Activated CD4-positive, alpha-beta T cell treated with anti-CD3 and anti-CD28 coated beads, Interleukin-2, amount 10 ng/mL, durations not matched to agents 7 days and 5 days (primary cell): ENCODE measurements around the gene ELN. TPM values are rescaled to one million over a fixed set of nuclear protein-coding genes. Genes with fewer than 3 reads are reported as not detected.
A peak's percentile ranks its signal among the peaks of the same experiment; 100 is the strongest.

Experiments
- CTCF ChIA-PET: fragments of 350-600 bp; sonication (Branson Sonifier 250); formaldehyde crosslinking; loops from one replicate; lab custom pipeline; 2021; ENCODE audit warnings: antibody characterized with exemption; lab: Charles Lee
- POLR2A ChIA-PET: fragments of 350-600 bp; sonication (Branson Sonifier 250); formaldehyde crosslinking; loops from one replicate; lab custom pipeline; 2021; ENCODE audit warnings: antibody characterized with exemption; lab: Charles Lee
- DNase-seq: peaks from one replicate; pipeline ENCODE4 v3.0.0-alpha.2; 2020
- H3K27ac Mint-ChIP-seq: one replicate; pipeline ENCODE4 v1.8.0; 2021; ENCODE audit warnings: mild to moderate bottlenecking, moderate library complexity, mixed read lengths
- H3K27me3 Mint-ChIP-seq: one replicate; pipeline ENCODE4 v1.8.0; 2021; ENCODE audit warnings: mixed read lengths
- H3K36me3 Mint-ChIP-seq: one replicate; pipeline ENCODE4 v1.8.0; 2021; ENCODE audit warnings: low read depth, mixed read lengths
- H3K4me1 Mint-ChIP-seq: one replicate; pipeline ENCODE4 v1.8.0; 2021; ENCODE audit warnings: mixed read lengths
- H3K4me3 Mint-ChIP-seq: one replicate; pipeline ENCODE4 v1.8.0; 2021; ENCODE audit warnings: mild to moderate bottlenecking, moderate library complexity, mixed read lengths
- H3K9me3 Mint-ChIP-seq: one replicate; pipeline ENCODE4 v1.8.0; 2021; ENCODE audit warnings: mixed read lengths
- total RNA-seq, 2 experiments: library from RNA; stranded (reverse); gene quantifications; one replicate each; pipeline ENCODE4 v1.2.3, GENCODE V29; 2021

Gene ELN
- total RNA-seq, 2 experiments from 2014 or later = not detected

- CTCF ChIA-PET = interaction anchor here (0.6 to 1.5 kb wide), 2 partner anchors 14 to 32 kb away, joined by 3 read pairs; no protein-coding TSS in a partner anchor
- Mint-ChIP-seq H3K4me1 (no peaks in the 10 kb centered on the region), H3K36me3 (no peaks in the 10 kb centered on the region), H3K9me3 (no peaks in the 10 kb centered on the region), H3K27me3 (peaks cover 6% of the 10 kb centered on the region), H3K27ac (no peak overlapping the region), H3K4me3 (no peak overlapping the region)
- DNase-seq = no peak
- POLR2A ChIA-PET = no interaction called here
Observed at GRCh38 chr7:74056096-74056915, 28.3 kb downstream of the ELN start.

- ChIA-PET POLR2A (no interaction called here), CTCF (interaction anchor here (1.0 to 1.5 kb wide), 4 partner anchors 10 to 344 kb away, joined by 3 to 5 read pairs (median 3); no protein-coding TSS in a partner anchor)
- Mint-ChIP-seq H3K36me3 (no peaks in the 10 kb centered on the region), H3K27ac (no peak overlapping the region), H3K27me3 (peaks cover 6% of the 10 kb centered on the region), H3K4me3 (no peak overlapping the region), H3K9me3 (no peaks in the 10 kb centered on the region), H3K4me1 (peaks cover 5% of the 10 kb centered on the region)
- no peak for DNase-seq
Observed at GRCh38 chr7:74057216-74057925, 29.4 kb downstream of the ELN start.

- H3K27me3 Mint-ChIP-seq = peaks cover 6% of the 10 kb centered on the region
- no peaks in the 10 kb centered on the region for H3K9me3 Mint-ChIP-seq
- no peak overlapping the region for H3K4me3 Mint-ChIP-seq
- no peak for DNase-seq
- POLR2A ChIA-PET = no interaction called here
- CTCF ChIA-PET = interaction anchor here (1.0 to 1.4 kb wide), 3 partner anchors 10 to 343 kb away, joined by 3 to 5 read pairs (median 3); no protein-coding TSS in a partner anchor
- no peaks in the 10 kb centered on the region for H3K36me3 Mint-ChIP-seq
- peaks cover 5% of the 10 kb centered on the region for H3K4me1 Mint-ChIP-seq
- no peak overlapping the region for H3K27ac Mint-ChIP-seq
Observed at GRCh38 chr7:74057987-74058386, 30.0 kb downstream of the ELN start.

GRCh38 chr7:74058486-74058885 lies 30.5 kb downstream of the ELN start:
- H3K9me3 Mint-ChIP-seq = no peaks in the 10 kb centered on the region
- POLR2A ChIA-PET = no interaction called here
- H3K4me1 Mint-ChIP-seq = peaks cover 5% of the 10 kb centered on the region
- peaks cover 6% of the 10 kb centered on the region for H3K27me3 Mint-ChIP-seq
- CTCF ChIA-PET = interaction anchor here (1.4 kb wide), 1 partner anchor 32 kb away, joined by 5 read pairs; no protein-coding TSS in a partner anchor
- no peaks in the 10 kb centered on the region for H3K36me3 Mint-ChIP-seq
- H3K4me3 Mint-ChIP-seq = no peak overlapping the region
- DNase-seq = no peak
- H3K27ac Mint-ChIP-seq = no peak overlapping the region

GRCh38 chr7:74059037-74059436 lies 31.1 kb downstream of the ELN start:
- no peak for DNase-seq
- peaks cover 5% of the 10 kb centered on the region for H3K4me1 Mint-ChIP-seq
- no peak overlapping the region for H3K4me3 Mint-ChIP-seq
- POLR2A ChIA-PET = no interaction called here
- CTCF ChIA-PET = no interaction called here
- peaks cover 6% of the 10 kb centered on the region for H3K27me3 Mint-ChIP-seq
- no peaks in the 10 kb centered on the region for H3K9me3 Mint-ChIP-seq
- H3K36me3 Mint-ChIP-seq = no peaks in the 10 kb centered on the region
- no peak overlapping the region for H3K27ac Mint-ChIP-seq

- Mint-ChIP-seq H3K4me3 (no peak overlapping the region), H3K4me1 (peaks cover 5% of the 10 kb centered on the region), H3K36me3 (no peaks in the 10 kb centered on the region), H3K27me3 (peaks cover 6% of the 10 kb centered on the region), H3K27ac (no peak overlapping the region), H3K9me3 (no peaks in the 10 kb centered on the region)
- ChIA-PET POLR2A (no interaction called here), CTCF (interaction anchor here (0.8 to 1.2 kb wide), 3 partner anchors 14 to 341 kb away, joined by 3 to 4 read pairs (median 3); no protein-coding TSS in a partner anchor)
- no peak for DNase-seq
Observed at GRCh38 chr7:74059681-74060588, 32.0 kb downstream of the ELN start.

GRCh38 chr7:74061840-74062539 lies 34.0 kb downstream of the ELN start:
- Mint-ChIP-seq H3K36me3 (no peaks in the 10 kb centered on the region), H3K27ac (peak overlapping the region; percentile 81), H3K4me3 (no peak overlapping the region), H3K27me3 (peaks cover 6% of the 10 kb centered on the region), H3K9me3 (no peaks in the 10 kb centered on the region), H3K4me1 (peaks cover 5% of the 10 kb centered on the region)
- peak; percentile 61 for DNase-seq
- CTCF ChIA-PET = interaction anchor here (0.6 kb wide), 1 partner anchor 417 kb away, joined by 3 read pairs; no protein-coding TSS in a partner anchor
- POLR2A ChIA-PET = no interaction called here

- Mint-ChIP-seq H3K9me3 (no peaks in the 10 kb centered on the region), H3K4me3 (no peak overlapping the region), H3K27ac (no peak overlapping the region), H3K36me3 (no peaks in the 10 kb centered on the region), H3K27me3 (peaks cover 1% of the 10 kb centered on the region), H3K4me1 (peaks cover 5% of the 10 kb centered on the region)
- ChIA-PET CTCF (no interaction called here), POLR2A (no interaction called here)
- DNase-seq = no peak
Observed at GRCh38 chr7:74063223-74063641, 35.3 kb downstream of the ELN start.

- POLR2A ChIA-PET = no interaction called here
- no peak for DNase-seq
- Mint-ChIP-seq H3K4me3 (no peak overlapping the region), H3K27me3 (no peaks in the 10 kb centered on the region), H3K9me3 (no peaks in the 10 kb centered on the region), H3K4me1 (peaks cover 5% of the 10 kb centered on the region), H3K27ac (no peak overlapping the region), H3K36me3 (no peaks in the 10 kb centered on the region)
- CTCF ChIA-PET = interaction anchor here (2.5 kb wide), 1 partner anchor 143 kb away, joined by 10 read pairs; no protein-coding TSS in a partner anchor
Observed at GRCh38 chr7:74063646-74064045, 35.7 kb downstream of the ELN start.

- Mint-ChIP-seq H3K36me3 (no peaks in the 10 kb centered on the region), H3K9me3 (no peaks in the 10 kb centered on the region), H3K4me3 (no peak overlapping the region), H3K27me3 (no peaks in the 10 kb centered on the region), H3K27ac (no peak overlapping the region), H3K4me1 (peaks cover 5% of the 10 kb centered on the region)
- no peak for DNase-seq
- ChIA-PET CTCF (interaction anchor here (0.5 to 2.5 kb wide), 5 partner anchors 18 to 142 kb away, joined by 3 to 10 read pairs (median 3); no protein-coding TSS in a partner anchor), POLR2A (no interaction called here)
Observed at GRCh38 chr7:74064696-74065095, 36.7 kb downstream of the ELN start.

GRCh38 chr7:74066626-74067025 lies 38.7 kb downstream of the ELN start:
- CTCF ChIA-PET = interaction anchor here (0.6 to 1.7 kb wide), 2 partner anchors 127 to 223 kb away, joined by 3 to 6 read pairs; no protein-coding TSS in a partner anchor
- Mint-ChIP-seq H3K4me1 (peaks cover 5% of the 10 kb centered on the region), H3K27ac (no peak overlapping the region)

More at GRCh38 chr7:74066626-74067025, 38.7 kb downstream of the ELN start:
- H3K27me3 Mint-ChIP-seq = no peaks in the 10 kb centered on the region
- POLR2A ChIA-PET = no interaction called here
- no peaks in the 10 kb centered on the region for H3K36me3 Mint-ChIP-seq
- DNase-seq = no peak
- no peak overlapping the region for H3K4me3 Mint-ChIP-seq
- H3K9me3 Mint-ChIP-seq = no peaks in the 10 kb centered on the region
